A673 (cell line): ENCODE measurements around the gene ZNF296.

Source experiments
- CTCF ChIP-seq: fragments of 300-800, 200-600 bp; sonication (generic); conservative IDR thresholded peaks from 2 replicates; pipeline ENCODE4 v1.5.1; 2017; ENCODE audit warnings: low read depth, mild to moderate bottlenecking, antibody characterized with exemption, low read length, moderate library complexity, mixed read lengths
- EZH2 ChIP-seq: fragments of 200-600 bp; sonication (generic); IDR thresholded peaks from 2 replicates; pipeline ENCODE4 v1.6.1; 2017; ENCODE audit warnings: borderline replicate concordance, low read depth, mild to moderate bottlenecking, mixed read lengths, antibody characterized with exemption, low read length; ENCODE audit not compliant: poor library complexity, severe bottlenecking

DNA sequence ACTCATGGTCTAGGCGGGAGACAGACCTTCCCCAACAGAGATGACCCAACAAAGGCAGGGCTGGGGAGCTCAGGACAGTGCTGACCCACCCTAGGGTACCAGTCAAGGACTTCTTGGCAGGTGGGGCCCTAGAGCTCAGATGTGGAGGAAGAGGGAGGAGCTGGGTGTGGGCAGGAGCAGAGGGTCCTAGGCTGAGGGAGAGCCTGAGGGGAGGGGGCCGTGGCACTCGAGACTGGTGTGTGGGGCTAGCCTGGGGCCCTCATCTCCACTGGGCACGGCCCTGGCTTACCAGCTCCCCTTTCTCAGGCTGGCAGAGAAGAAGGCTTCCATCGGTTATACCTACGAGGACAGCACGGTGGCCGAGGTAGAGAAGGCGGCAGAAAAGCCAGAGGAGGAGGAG, 18.8 kb downstream of the ZNF296 start:
- TF ChIP-seq EZH2 (no peak), CTCF (no peak)
